Calu3 (cell line): ENCODE results near the gene ARID5B. TPM values are rescaled to one million over a fixed set of nuclear protein-coding genes. Genes with fewer than 3 reads are reported as not detected.

ENCODE experiments used
- BruUV-seq: library from RNA; stranded (reverse); fragments of 400-500 nt; replicated peaks from 2 replicates; lab custom pipeline; 2021; lab: Mats Ljungman, UMichigan
- CTCF ChIA-PET: fragments of 300-600 bp; sonication (Branson Sonifier 250); formaldehyde crosslinking; loops from one replicate; lab custom pipeline; 2022; ENCODE audit warnings: antibody characterized with exemption; lab: Charles Lee
- DNase-seq: peaks from one replicate; pipeline ENCODE4 v3.0.0; 2022
- H3K27ac Mint-ChIP-seq: one replicate; pipeline ENCODE4 v1.8.0; 2022; ENCODE audit warnings: mixed read lengths; ENCODE audit not compliant: unreplicated experiment
- H3K27me3 Mint-ChIP-seq: one replicate; pipeline ENCODE4 v1.8.0; 2022; ENCODE audit warnings: mixed read lengths; ENCODE audit not compliant: unreplicated experiment
- H3K36me3 Mint-ChIP-seq: one replicate; pipeline ENCODE4 v1.8.0; 2022; ENCODE audit warnings: mild to moderate bottlenecking, moderate library complexity, mixed read lengths; ENCODE audit not compliant: insufficient read depth, unreplicated experiment
- H3K4me1 Mint-ChIP-seq: one replicate; pipeline ENCODE4 v1.8.0; 2022; ENCODE audit warnings: mild to moderate bottlenecking, low read depth, mixed read lengths; ENCODE audit not compliant: unreplicated experiment
- H3K4me3 Mint-ChIP-seq: one replicate; pipeline ENCODE4 v1.8.0; 2022; ENCODE audit warnings: mild to moderate bottlenecking, low read depth, moderate library complexity, mixed read lengths; ENCODE audit not compliant: unreplicated experiment
- H3K9me3 Mint-ChIP-seq: one replicate; pipeline ENCODE4 v1.8.0; 2022; ENCODE audit warnings: low read depth, mixed read lengths; ENCODE audit not compliant: unreplicated experiment
- CTCF ChIP-seq: fragments of 200-600 bp; IDR thresholded peaks from one replicate; pipeline ENCODE4 v1.8.0; 2022; ENCODE audit warnings: antibody characterized with exemption; ENCODE audit not compliant: unreplicated experiment
- intact Hi-C: fragments of 100-400 bp; cut with micrococcal nuclease; formaldehyde crosslinking; loops from one replicate; pipeline ENCODE4 v1.10.0; 2022; ENCODE audit not compliant: unreplicated experiment
- total RNA-seq: library from RNA; stranded (reverse); gene quantifications from 2 replicates; pipeline ENCODE4 v1.2.3, GENCODE V29; 2022

ARID5B gene
- total RNA-seq, 1 experiment from 2014 or later: 10.0 TPM

- intact Hi-C loops: no loop called here
- no peak overlapping the region for H3K27ac Mint-ChIP-seq
- DNase-seq: no peak
- no peaks in the 10 kb centered on the region for H3K27me3 Mint-ChIP-seq
- H3K9me3 Mint-ChIP-seq: no peaks in the 10 kb centered on the region
- H3K4me1 Mint-ChIP-seq: peaks cover 43% of the 10 kb centered on the region
- no peak for TF ChIP-seq CTCF
- BruUV-seq: no TSS peak
- no peaks in the 10 kb centered on the region for H3K36me3 Mint-ChIP-seq
- H3K4me3 Mint-ChIP-seq: no peak overlapping the region
- CTCF ChIA-PET: interaction anchor here (0.6 kb wide), 1 partner anchor 456 kb away, joined by 3 read pairs; no protein-coding TSS in a partner anchor
Observed at GRCh38 chr10:61962971-61963370, 61.5 kb downstream of the ARID5B start.

GRCh38 chr10:61963669-61964058 lies 62.2 kb downstream of the ARID5B start:
- Mint-ChIP-seq H3K27me3 (no peaks in the 10 kb centered on the region), H3K36me3 (no peaks in the 10 kb centered on the region), H3K9me3 (no peaks in the 10 kb centered on the region), H3K4me3 (no peak overlapping the region), H3K4me1 (peaks cover 38% of the 10 kb centered on the region), H3K27ac (no peak overlapping the region)
- TF ChIP-seq CTCF: no peak
- CTCF ChIA-PET: interaction anchor here (0.6 to 1.8 kb wide), 2 partner anchors 67 to 455 kb away, joined by 3 to 5 read pairs; no protein-coding TSS in a partner anchor
- DNase-seq: no peak
- no TSS peak for BruUV-seq
- intact Hi-C loops: no loop called here

GRCh38 chr10:61964059-61964709 lies 62.7 kb downstream of the ARID5B start:
- H3K9me3 Mint-ChIP-seq: no peaks in the 10 kb centered on the region
- TF ChIP-seq CTCF: no peak
- intact Hi-C loops: no loop called here
- H3K4me3 Mint-ChIP-seq: no peak overlapping the region
- BruUV-seq: no TSS peak
- CTCF ChIA-PET: interaction anchor here (1.3 to 1.8 kb wide), 3 partner anchors 12 to 67 kb away, joined by 3 to 5 read pairs (median 3); no protein-coding TSS in a partner anchor
- DNase-seq: no peak
- no peaks in the 10 kb centered on the region for H3K36me3 Mint-ChIP-seq
- H3K4me1 Mint-ChIP-seq: peaks cover 33% of the 10 kb centered on the region
- H3K27ac Mint-ChIP-seq: no peak overlapping the region
- H3K27me3 Mint-ChIP-seq: no peaks in the 10 kb centered on the region

- no peak for DNase-seq
- Mint-ChIP-seq H3K4me1 (peaks cover 30% of the 10 kb centered on the region), H3K4me3 (no peak overlapping the region), H3K9me3 (no peaks in the 10 kb centered on the region), H3K36me3 (no peaks in the 10 kb centered on the region), H3K27me3 (no peaks in the 10 kb centered on the region), H3K27ac (no peak overlapping the region)
- no peak for TF ChIP-seq CTCF
- no TSS peak for BruUV-seq
- intact Hi-C loops: no loop called here
- CTCF ChIA-PET: interaction anchor here (1.3 to 1.8 kb wide), 3 partner anchors 13 to 68 kb away, joined by 3 to 5 read pairs (median 3); no protein-coding TSS in a partner anchor
Observed at GRCh38 chr10:61964949-61965702, 63.6 kb downstream of the ARID5B start.
